ENCODE results near the gene TICAM1.
A peak's percentile ranks its signal among the peaks of the same experiment; 100 is the strongest.
"Not testable (repeated sequence)": the region's sequence is repeated elsewhere in the genome, so short reads cannot be mapped to it uniquely, and the experiment has no call there.

The TICAM1 gene

DNA sequence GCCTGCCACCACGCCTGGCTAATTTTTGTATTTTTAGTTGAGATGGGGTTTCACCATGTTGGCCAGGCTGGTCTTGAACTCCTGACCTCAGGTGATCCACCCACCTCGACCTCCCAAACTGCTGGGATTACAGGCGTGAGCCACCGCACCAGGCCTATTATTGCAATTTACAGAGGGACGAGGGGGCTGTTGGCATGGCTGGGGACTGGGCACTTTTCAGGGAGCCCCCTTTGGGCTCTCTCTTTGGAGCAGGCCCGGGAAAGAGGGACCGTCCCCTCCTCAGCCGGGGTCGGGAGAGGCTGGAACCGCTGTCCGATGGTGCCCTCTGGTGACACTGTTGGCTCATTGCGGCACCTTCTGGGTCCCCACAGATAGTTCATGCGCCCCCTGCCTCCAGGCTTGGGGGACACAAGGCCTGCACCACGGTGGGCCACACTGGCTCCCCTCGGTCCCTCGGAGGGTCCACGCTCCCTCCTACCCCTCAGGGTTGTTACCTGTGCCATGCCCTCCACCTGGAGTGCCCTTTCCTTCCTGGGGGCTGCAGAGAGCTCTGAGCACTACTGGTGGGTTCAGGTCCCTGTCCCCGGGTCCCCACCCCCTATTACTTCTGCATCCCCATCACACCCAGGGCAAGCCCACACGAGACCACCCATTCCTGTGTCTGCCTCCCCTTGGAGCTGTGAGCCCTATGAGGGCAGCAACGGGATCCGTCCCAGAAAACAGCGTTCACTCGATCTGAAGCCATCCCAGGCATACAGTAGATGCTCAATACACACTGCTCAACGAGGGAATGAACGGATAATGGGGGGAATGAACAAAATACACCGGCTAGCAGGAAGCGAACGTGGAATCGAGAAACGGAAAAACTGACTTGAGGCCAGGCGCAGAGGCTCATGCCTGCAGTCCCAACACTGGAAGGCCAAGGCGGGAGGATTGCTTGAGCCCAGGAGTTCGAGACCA lies 27.5 kb downstream of the TICAM1 start:
- peak; percentile 52 for DNase-seq

DNA sequence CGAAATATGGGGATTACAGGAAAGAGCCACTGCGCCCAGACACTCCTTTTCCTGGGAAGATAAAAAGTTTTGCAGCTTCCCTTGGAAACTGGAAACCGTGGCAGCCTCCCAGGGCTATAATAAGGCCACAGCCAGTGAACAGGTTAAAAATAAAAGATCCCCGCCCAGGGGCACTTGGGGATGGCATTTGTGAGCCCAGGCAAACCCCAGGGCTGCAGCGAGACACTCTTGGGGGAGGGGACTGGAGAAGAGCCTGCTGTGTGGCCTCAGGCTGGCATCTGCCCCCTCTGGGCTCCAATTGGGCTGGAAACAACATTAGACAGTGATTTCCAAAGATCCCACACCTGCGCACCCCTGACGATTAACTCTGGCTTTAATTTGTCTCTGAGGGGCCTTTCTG lies 28.8 kb downstream of the TICAM1 start:
- DNase-seq: no peak

DNA sequence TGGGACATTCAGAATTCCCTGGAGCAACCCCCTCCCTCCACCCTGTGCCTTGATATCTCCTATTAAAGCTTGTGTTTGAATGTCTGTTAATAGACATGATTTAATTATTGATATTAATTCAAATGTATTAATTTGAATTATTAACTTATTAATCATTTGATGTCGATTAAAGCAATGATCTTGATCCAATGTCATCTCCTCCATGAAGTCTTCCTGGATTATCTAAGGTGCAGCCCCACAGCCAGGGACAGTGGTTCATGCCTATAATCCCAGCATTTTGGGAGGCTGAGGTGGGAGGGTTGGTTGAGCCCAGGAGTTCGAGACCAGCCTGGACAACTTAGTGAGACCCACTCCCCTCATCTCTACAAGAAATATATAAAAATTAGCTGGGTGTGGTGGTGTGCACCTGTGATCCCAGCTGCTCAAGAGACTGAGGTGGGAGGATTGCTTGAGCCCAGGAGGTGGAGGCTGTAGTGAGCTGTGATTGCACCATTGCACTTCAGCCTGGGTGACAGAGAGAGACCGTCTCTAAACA lies 30.4 kb downstream of the TICAM1 start:
- no peak for DNase-seq

DNA sequence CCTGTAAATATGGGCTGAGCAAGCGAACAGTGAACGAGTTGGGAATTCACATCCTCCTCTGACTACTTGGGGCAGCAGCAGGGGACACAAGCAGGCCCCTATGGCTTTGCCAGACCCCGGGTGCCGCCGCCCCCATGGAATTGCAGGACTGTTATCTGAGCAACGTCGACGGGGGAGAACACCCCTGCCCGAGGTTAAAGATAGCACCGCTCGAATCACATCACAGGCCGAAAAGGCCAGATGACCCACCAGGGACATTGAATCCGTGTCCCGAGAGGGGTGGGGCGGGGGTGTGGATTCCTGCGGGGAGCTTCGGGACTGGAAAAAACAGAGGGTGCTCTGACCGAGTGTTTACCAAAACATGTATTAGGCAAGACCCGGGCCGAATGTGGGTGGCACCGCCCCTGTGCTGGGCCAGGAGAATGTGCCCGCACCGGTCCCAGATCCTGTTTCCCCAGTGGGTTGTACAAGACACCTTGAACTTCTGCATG lies 30.9 kb downstream of the TICAM1 start:
- no peak for DNase-seq

- DNase-seq: no peak
These were observed 36.1 kb downstream of the TICAM1 start for GRCh38 chr19:4795400-4795799.

- no peak for DNase-seq
These were observed 36.5 kb downstream of the TICAM1 start for GRCh38 chr19:4794971-4795370.

DNA sequence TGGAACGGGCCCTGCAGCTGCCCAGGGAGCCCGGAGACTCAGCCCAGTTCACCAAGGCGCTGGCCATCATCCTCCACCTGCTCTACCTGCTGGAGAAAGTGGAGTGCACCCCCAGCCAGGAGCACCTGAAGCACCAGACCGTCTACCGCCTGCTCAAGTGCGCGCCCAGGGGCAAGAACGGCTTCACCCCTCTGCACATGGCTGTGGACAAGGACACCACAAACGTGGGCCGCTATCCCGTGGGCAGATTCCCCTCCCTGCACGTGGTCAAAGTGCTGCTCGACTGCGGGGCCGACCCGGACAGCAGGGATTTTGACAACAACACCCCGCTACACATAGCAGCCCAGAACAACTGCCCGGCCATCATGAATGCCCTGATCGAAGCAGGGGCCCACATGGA lies 38.2 kb downstream of the TICAM1 start:
- DNase-seq: not testable (repeated sequence)

DNA sequence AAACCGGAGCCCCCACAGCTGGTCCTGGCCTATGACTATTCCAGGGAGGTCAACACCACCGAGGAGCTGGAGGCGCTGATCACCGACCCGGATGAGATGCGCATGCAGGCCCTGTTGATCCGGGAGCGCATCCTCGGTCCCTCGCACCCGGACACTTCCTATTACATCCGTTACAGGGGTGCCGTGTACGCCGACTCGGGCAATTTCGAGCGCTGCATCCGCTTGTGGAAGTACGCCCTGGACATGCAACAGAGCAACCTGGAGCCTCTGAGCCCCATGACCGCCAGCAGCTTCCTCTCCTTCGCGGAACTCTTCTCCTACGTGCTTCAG lies 38.7 kb downstream of the TICAM1 start:
- not testable (repeated sequence) for DNase-seq

DNA sequence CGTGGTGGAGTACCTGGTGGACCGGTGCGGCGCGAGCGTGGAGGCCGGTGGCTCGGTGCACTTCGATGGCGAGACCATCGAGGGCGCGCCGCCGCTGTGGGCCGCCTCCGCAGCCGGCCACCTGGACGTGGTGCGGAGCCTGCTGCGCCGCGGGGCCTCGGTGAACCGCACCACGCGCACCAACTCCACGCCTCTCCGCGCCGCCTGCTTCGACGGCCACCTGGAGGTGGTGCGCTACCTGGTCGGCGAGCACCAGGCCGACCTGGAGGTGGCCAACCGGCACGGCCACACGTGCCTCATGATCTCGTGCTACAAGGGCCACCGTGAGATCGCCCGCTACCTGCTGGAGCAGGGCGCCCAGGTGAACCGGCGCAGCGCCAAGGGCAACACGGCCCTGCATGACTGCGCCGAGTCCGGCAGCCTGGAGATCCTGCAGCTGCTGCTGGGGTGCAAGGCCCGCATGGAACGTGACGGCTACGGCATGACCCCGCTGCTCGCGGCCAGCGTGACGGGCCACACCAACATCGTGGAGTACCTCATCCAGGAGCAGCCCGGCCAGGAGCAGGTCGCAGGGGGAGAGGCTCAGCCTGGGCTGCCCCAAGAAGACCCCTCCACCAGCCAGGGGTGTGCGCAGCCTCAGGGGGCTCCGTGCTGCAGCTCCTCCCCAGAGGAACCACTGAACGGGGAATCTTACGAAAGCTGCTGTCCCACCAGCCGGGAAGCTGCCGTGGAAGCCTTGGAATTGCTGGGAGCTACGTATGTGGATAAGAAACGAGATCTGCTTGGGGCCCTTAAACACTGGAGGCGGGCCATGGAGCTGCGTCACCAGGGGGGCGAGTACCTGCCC lies 39.3 kb downstream of the TICAM1 start:
- DNase-seq: not testable (repeated sequence)

GRCh38 chr19:4791183-4792018 lies 40.1 kb downstream of the TICAM1 start, which contains the start of gene FEM1A:
Gene FEM1A, plus strand, starts transcription at chr19:4791734. Its CDS starts 121 bp downstream, at chr19:4791855.
- peak; percentile 100 for DNase-seq

DNA sequence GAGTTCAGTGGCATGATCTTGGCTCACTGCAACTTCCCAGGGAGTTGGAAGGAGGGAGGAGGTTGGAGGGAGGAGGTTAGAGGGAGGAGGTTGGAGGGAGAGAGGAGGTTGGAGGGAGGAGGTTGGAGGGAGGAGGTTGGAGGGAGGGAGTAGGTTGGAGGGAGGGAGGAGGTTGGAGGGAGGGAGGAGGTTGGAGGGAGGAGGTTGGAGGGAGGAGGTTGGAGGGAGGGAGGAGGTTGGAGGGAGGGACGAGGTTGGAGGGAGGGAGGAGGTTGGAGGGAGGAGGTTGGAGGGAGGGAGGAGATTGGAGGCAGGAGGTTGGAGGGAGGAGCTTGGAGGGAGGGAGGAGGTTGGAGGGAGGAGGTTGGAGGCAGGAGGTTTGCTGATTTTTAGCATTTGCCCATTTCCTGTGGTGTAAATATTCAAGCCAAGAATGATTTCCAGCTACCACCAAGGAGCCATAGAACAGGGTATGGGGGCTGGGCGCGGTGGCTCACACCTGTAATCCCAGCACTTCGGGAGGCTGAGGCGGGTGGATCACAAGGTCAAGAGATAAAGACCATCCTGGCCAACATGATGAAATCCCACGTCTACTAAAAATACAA lies 45.0 kb downstream of the TICAM1 start:
- DNase-seq: not testable (repeated sequence)

DNA sequence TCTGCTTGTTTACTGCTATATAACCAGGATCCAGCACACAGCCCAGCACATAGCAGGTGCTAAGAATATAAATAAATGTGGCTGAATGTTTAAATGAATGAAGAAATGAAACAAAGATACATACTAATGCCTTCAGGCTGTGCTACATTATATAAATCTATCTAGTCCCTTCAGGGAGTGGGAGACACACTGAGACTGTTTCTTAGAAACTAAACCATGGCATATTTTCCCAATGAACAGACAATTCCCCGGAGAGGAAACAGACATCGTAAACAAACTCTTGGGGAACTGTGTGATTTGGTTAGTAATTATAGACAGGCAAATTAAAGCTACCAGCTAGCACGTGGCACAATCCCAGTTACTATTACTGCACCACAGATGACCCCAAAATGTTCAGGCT lies 49.7 kb downstream of the TICAM1 start:
- DNase-seq: no peak

GRCh38 chr19:4780860-4781259 lies 50.7 kb downstream of the TICAM1 start:
- DNase-seq: no peak

GRCh38 chr19:4778124-4778523 lies 53.4 kb downstream of the TICAM1 start:
- not testable (repeated sequence) for DNase-seq

- no peak for DNase-seq
These were observed 54.9 kb downstream of the TICAM1 start for GRCh38 chr19:4776436-4777211.

- DNase-seq: no peak
These were observed 55.8 kb downstream of the TICAM1 start for GRCh38 chr19:4775627-4776152.

DNA sequence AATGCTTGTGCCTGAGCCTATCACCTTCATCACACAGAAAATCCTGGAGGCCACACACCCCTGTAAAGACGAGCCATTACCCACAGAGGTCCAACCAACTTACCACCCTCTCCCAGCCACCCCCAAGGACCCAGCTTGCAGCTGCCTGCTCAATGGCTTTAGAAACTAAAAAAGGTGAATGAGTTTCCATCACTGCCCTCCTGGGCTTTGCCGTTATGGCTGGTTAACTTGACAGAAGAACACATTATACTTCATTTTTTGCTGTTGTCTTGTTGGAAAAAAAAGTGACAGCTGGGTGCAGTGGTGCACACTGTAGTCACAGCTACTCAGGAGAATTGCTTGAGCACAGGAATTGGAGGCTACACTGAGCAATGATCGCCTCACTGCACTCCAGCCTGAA lies 57.4 kb downstream of the TICAM1 start:
- no peak for DNase-seq

DNA sequence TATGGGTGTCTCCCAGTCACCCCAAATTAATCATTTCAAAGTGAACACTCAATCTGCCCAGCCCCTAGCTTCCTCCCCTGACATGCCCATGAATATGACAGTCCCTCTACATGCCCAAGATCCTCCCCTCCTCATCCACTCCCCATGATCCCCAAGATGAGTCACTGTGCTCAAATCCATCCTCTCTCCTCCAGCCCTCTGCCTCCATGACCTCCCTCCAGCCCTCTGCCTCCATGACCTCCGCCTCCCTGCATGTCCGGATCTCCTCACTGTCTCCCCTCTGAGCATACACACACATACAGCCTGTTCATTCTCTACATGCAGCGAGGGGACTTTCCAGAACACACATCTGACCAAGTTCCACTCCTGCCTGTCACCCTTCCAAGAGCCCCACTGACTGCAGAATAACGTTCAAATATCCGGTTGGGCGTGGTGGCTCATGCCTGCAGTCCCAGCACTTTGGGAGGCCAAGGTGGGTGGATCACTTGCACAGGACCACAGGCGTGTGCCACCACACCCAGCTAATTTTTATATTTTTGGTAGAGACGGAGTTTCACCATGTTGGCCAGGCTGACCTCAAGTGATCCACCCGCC lies 58.4 kb downstream of the TICAM1 start:
- no peak for DNase-seq

GRCh38 chr19:4772566-4772965 lies 58.9 kb downstream of the TICAM1 start:
- no peak for DNase-seq
